Activated CD8-positive, alpha-beta T cell treated with anti-CD3 and anti-CD28 coated beads for 36 hours (primary cell): ENCODE data around the gene FAN1. TPM values are rescaled to one million over a fixed set of nuclear protein-coding genes. Genes with fewer than 3 reads are reported as not detected.

ENCODE experiments used
- ATAC-seq: fragments of 200-7000 bp; cut with Tn5 transposase; one replicate; pipeline ENCODE4 v1.10.0; 2021; ENCODE audit warnings: mild to moderate bottlenecking, moderate library complexity
- CTCF ChIA-PET: fragments of 350-600 bp; sonication (Branson Sonifier 250); formaldehyde crosslinking; loops from one replicate; lab custom pipeline; 2021; ENCODE audit warnings: antibody characterized with exemption; lab: Charles Lee
- POLR2A ChIA-PET: fragments of 350-600 bp; sonication (Branson Sonifier 250); formaldehyde crosslinking; loops from one replicate; lab custom pipeline; 2021; ENCODE audit warnings: antibody characterized with exemption; lab: Charles Lee
- DNase-seq: peaks from one replicate; pipeline ENCODE4 v3.0.0-alpha.2; 2020
- H3K27ac Mint-ChIP-seq: one replicate; pipeline ENCODE4 v1.8.0; 2021; ENCODE audit warnings: mild to moderate bottlenecking, mixed read lengths
- H3K27me3 Mint-ChIP-seq: one replicate; pipeline ENCODE4 v1.8.0; 2021; ENCODE audit warnings: mixed read lengths
- H3K36me3 Mint-ChIP-seq: one replicate; pipeline ENCODE4 v1.8.0; 2021; ENCODE audit warnings: low read depth, mixed read lengths
- H3K4me1 Mint-ChIP-seq: one replicate; pipeline ENCODE4 v1.8.0; 2021; ENCODE audit warnings: low read depth, mixed read lengths
- H3K4me3 Mint-ChIP-seq: one replicate; pipeline ENCODE4 v1.8.0; 2021; ENCODE audit warnings: mild to moderate bottlenecking, moderate library complexity, mixed read lengths
- H3K9me3 Mint-ChIP-seq: one replicate; pipeline ENCODE4 v1.8.0; 2021; ENCODE audit warnings: mixed read lengths
- intact Hi-C: fragments of 100-400 bp; cut with micrococcal nuclease; formaldehyde crosslinking; loops from one replicate; pipeline ENCODE4 v1.10.0; 2022
- total RNA-seq, 2 experiments: library from RNA; stranded (reverse); gene quantifications; one replicate each; pipeline ENCODE4 v1.2.3, GENCODE V29; 2021
- TF ChIP-seq, protein P1 (sequence below): fragments of 200-600 bp; IDR thresholded peaks from one replicate; pipeline ENCODE4 v1.8.0; 2022; ENCODE audit warnings: antibody characterized with exemption, mild to moderate bottlenecking

The FAN1 gene
- total RNA-seq, 2 experiments from 2014 or later, result 12.0 to 15.7 TPM

- DNase-seq, result no peak
- CTCF ChIA-PET, result interaction anchor here (1.3 kb wide), 1 partner anchor 63 kb away, joined by 4 read pairs; no protein-coding TSS in a partner anchor
- Mint-ChIP-seq H3K9me3 (no peaks in the 10 kb centered on the region), H3K36me3 (peaks cover 20% of the 10 kb centered on the region), H3K27ac (no peak overlapping the region), H3K4me1 (no peaks in the 10 kb centered on the region), H3K4me3 (no peak overlapping the region), H3K27me3 (no peaks in the 10 kb centered on the region)
- intact Hi-C loops, result no loop called here
- no peak for ATAC-seq
- TF ChIP-seq, protein P1, sequence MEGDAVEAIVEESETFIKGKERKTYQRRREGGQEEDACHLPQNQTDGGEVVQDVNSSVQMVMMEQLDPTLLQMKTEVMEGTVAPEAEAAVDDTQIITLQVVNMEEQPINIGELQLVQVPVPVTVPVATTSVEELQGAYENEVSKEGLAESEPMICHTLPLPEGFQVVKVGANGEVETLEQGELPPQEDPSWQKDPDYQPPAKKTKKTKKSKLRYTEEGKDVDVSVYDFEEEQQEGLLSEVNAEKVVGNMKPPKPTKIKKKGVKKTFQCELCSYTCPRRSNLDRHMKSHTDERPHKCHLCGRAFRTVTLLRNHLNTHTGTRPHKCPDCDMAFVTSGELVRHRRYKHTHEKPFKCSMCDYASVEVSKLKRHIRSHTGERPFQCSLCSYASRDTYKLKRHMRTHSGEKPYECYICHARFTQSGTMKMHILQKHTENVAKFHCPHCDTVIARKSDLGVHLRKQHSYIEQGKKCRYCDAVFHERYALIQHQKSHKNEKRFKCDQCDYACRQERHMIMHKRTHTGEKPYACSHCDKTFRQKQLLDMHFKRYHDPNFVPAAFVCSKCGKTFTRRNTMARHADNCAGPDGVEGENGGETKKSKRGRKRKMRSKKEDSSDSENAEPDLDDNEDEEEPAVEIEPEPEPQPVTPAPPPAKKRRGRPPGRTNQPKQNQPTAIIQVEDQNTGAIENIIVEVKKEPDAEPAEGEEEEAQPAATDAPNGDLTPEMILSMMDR, result no peak
- POLR2A ChIA-PET, result no interaction called here
These were observed 19.0 kb downstream of the FAN1 start for GRCh38 chr15:30922480-30923311.

DNA sequence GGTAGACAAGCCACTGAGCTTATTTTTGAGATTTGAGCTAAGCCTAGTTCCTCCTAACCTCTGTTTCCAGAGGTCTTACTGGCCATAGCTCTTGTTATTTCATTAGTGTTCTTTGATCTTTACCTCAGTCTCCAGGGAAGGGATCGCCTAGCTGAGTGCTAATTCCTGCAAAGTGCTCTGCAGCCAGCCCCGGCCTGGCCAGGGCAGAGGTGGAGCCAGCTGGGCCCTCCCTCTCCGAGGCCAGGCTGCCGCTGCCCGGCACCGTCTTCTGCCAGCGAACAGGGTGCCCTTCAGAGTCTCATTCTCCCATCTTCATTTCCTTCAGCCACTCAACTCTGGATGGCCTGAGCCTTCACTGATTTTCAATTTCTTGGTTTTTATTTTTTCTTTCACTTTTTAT is 19.7 kb downstream of the FAN1 start:
- Mint-ChIP-seq H3K9me3 (no peaks in the 10 kb centered on the region), H3K27me3 (no peaks in the 10 kb centered on the region), H3K4me3 (no peak overlapping the region), H3K36me3 (peaks cover 21% of the 10 kb centered on the region), H3K4me1 (no peaks in the 10 kb centered on the region), H3K27ac (no peak overlapping the region)
- DNase-seq (no peak), ATAC-seq (no peak)
- ChIA-PET CTCF (interaction anchor here (1.3 kb wide), 1 partner anchor 64 kb away, joined by 4 read pairs; no protein-coding TSS in a partner anchor), POLR2A (no interaction called here)
- TF ChIP-seq, protein P1, result no peak
- intact Hi-C loops, result no loop called here

DNA sequence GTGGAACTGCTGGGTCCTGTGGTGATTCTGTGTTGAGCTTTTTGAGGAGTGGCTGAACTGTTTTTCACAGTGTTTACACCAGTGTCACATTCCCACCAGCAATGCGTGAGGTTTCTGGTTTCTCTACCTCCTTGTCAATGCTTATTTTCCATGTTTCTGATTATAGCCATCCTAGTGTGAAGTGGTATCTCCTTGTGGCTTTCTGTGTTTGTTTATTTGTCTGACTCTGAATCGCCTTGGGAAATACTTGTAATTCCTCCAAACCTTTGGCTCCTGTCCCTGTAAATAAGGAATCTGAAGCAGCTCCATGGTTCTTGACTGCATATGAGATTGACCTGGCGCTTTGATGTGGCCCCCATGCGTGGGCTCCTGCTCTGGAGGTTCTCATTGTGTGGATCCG is 20.6 kb downstream of the FAN1 start:
- no peak for ATAC-seq
- POLR2A ChIA-PET, result no interaction called here
- no peak overlapping the region for H3K27ac Mint-ChIP-seq

DNA sequence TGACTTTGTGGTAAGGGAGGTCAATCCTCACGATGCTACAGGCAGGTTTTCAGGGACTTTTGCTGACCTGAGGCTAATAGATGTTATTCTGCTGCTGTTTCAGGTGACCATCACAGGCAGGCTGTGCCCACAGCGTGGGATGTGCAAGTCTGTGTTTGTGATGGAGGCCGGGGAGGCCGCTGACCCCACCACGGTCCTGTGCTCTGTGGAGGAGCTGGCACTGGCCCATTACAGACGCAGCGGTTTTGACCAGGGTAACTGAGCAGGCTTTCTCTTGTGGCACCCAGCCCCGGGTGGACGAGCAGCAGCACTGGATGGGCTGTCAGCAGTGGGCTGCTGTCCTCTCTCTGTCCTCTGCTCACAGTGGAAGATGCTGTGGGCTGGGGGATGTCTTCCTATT is 22.0 kb downstream of the FAN1 start:
- H3K27ac Mint-ChIP-seq, result no peak overlapping the region
- no peak overlapping the region for H3K4me3 Mint-ChIP-seq
- CTCF ChIA-PET, result no interaction called here
- ATAC-seq (no peak), DNase-seq (no peak)
- H3K36me3 Mint-ChIP-seq, result peaks cover 23% of the 10 kb centered on the region
- H3K9me3 Mint-ChIP-seq, result no peaks in the 10 kb centered on the region
- no peaks in the 10 kb centered on the region for H3K4me1 Mint-ChIP-seq
- POLR2A ChIA-PET, result no interaction called here
- TF ChIP-seq, protein P1, result no peak
- no peaks in the 10 kb centered on the region for H3K27me3 Mint-ChIP-seq
- intact Hi-C loops, result no loop called here

More for the DNA sequence above, 20.6 kb downstream of the FAN1 start:
- intact Hi-C loops, result no loop called here
- DNase-seq, result no peak
- Mint-ChIP-seq H3K4me3 (no peak overlapping the region), H3K9me3 (no peaks in the 10 kb centered on the region), H3K27me3 (no peaks in the 10 kb centered on the region), H3K4me1 (no peaks in the 10 kb centered on the region), H3K36me3 (peaks cover 19% of the 10 kb centered on the region)
- CTCF ChIA-PET, result interaction anchor here (1.1 kb wide), 1 partner anchor 29 kb away, joined by 3 read pairs; no protein-coding TSS in a partner anchor
- TF ChIP-seq, protein P1, result no peak

GRCh38 chr15:30926161-30926560 is 22.4 kb downstream of the FAN1 start:
- ChIA-PET CTCF (no interaction called here), POLR2A (no interaction called here)
- intact Hi-C loops, result no loop called here
- no peak for DNase-seq
- no peaks in the 10 kb centered on the region for H3K4me1 Mint-ChIP-seq
- H3K4me3 Mint-ChIP-seq, result no peak overlapping the region
- peaks cover 27% of the 10 kb centered on the region for H3K36me3 Mint-ChIP-seq
- TF ChIP-seq, protein P1, result no peak
- H3K27ac Mint-ChIP-seq, result no peak overlapping the region
- no peak for ATAC-seq
- H3K9me3 Mint-ChIP-seq, result no peaks in the 10 kb centered on the region
- H3K27me3 Mint-ChIP-seq, result no peaks in the 10 kb centered on the region
